GM18508 (cell line): ENCODE data around the gene TP53TG3E.
"Not testable (repeated sequence)": the region's sequence is repeated elsewhere in the genome, so short reads cannot be mapped to it uniquely, and the experiment has no call there.

Experiments used
- ATAC-seq: cut with Tn5 transposase; IDR thresholded peaks from one replicate; pipeline ENCODE4 v1.9.1; 2021; ENCODE audit warnings: moderate number of reproducible peaks; ENCODE audit not compliant: insufficient read depth, unreplicated experiment

Gene TP53TG3E

GRCh38 chr16:33304006-33304405, at the start of gene TP53TG3E:
TSS of gene TP53TG3E (plus strand) at chr16:33304306. CDS start at chr16:33304374, 68 bp downstream.
- not testable (repeated sequence) for ATAC-seq

DNA sequence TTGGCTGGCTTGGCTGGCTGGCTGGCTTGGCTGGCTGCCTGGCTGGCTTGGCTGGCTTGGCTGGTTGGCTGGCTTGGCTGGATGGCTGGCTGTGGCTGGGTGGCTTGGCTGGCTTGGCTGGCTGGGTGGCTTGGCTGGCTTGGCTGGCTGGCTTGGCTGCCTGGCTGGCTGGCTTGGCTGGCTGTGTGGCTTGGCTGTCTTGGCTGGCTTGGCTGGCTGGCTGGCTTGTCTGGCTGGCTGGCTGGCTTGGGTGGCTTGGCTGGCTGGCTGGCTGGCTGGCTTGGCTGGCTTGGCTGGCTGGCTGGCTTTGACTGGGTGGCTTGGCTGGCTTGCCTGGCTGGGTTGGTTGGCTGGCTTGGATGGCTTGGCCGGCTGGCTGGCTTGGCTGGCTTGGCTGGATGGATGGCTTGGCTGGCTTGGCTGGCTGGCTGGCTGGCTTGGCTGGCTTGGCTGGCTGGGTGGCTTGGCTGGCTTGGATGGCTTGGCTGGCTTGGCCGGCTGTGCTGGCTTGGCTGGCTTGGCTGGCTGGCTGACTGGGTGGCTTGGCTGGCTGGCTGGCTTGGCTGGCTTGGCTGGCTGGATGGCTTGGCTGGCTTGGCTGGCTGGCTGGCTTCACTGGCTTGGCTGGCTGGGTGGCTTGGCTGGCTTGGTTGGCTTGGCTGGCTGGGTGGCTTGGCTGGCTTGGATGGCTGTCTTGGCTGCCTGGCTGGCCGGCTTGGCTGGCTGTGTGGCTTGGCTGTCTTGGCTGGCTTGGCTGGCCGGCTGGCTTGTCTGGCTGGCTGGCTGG, 32.3 kb downstream of the TP53TG3E start:
- not testable (repeated sequence) for ATAC-seq

DNA sequence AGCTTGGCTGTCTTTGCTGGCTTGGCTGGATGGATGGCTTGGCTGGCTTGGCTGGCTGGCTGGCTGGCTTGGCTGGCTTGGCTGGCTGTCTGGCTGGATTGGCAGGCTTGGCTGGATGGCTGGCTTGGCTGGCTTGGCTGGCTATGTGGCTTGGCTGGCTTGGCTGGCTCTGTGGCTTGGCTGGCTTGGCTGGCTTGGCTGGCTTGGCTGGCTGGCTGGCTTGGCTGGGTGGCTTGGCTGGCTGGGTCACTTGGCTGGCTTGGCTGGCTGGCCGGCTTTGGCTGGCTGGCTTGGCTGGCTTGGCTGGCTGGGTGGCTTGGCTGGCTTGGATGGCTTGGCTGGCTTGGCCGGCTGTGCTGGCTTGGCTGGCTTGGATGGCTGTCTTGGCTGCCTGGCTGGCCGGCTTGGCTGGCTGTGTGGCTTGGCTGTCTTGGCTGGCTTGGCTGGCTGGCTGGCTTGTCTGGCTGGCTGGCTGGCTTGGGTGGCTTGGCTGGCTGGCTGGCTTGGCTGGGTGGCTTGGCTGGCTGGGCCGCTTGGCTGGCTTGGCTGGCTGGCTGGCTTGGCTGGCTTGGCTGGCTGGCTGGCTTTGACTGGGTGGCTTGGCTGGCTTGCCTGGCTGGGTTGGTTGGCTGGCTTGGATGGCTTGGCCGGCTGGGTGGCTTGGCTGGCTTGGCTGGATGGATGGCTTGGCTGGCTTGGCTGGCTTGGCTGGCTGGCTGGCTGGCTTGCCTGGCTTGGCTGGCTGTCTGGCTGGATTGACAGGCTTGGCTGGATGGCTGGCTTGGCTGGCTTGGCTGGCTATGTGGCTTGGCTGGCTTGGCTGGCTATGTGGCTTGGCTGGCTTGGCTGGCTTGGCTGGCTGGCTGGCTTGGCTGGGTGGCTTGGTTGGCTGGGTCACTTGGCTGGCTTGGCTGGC, 33.8 kb downstream of the TP53TG3E start:
- not testable (repeated sequence) for ATAC-seq

DNA sequence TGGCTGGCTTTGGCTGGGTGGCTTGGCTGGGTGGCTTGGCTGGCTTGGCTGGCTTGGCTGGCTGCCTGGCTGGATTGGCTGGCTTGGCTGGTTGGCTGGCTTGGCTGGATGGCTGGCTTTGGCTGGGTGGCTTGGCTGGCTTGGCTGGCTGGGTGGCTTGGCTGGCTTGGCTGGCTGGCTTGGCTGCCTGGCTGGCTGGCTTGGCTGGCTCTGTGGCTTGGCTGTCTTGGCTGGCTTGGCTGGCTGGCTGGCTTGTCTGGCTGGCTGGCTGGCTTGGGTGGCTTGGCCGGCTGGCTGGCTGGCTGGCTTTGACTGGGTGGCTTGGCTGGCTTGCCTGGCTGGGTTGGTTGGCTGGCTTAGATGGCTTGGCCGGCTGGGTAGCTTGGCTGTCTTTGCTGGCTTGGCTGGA, 34.4 kb downstream of the TP53TG3E start:
- not testable (repeated sequence) for ATAC-seq

- ATAC-seq, result not testable (repeated sequence)
Measured at GRCh38 chr16:33339093-33340061, 35.3 kb downstream of the TP53TG3E start.
